BJ (cell line): ENCODE results near the gene MFSD11. TPM values are rescaled to one million over a fixed set of nuclear protein-coding genes. Genes with fewer than 3 reads are reported as not detected.
"Not testable (repeated sequence)": the region's sequence is repeated elsewhere in the genome, so short reads cannot be mapped to it uniquely, and the experiment has no call there.

Source experiments
- CTCF ChIA-PET: fragments of 350-600 bp; formaldehyde crosslinking; extraction: SDS; loops from one replicate; lab custom pipeline; 2021; ENCODE audit warnings: antibody characterized with exemption, inconsistent platforms; lab: Yijun Ruan, JAX
- POLR2A ChIA-PET: fragments of 300-600 bp; sonication (Branson Sonifier 250); formaldehyde crosslinking; extraction: SDS; loops from one replicate; lab custom pipeline; 2021; ENCODE audit warnings: antibody characterized with exemption; lab: Charles Lee
- DNase-seq: peaks from one replicate; pipeline ENCODE4 v3.0.0-alpha.2; 2011; ENCODE audit warnings: low read depth
- H3K27me3 ChIP-seq: 2 replicates; pipeline ENCODE4 v1.6.0; 2011; ENCODE audit warnings: low read length; ENCODE audit not compliant: control insufficient read depth, insufficient read depth
- H3K36me3 ChIP-seq: 2 replicates; pipeline ENCODE4 v1.5.1; 2011; ENCODE audit warnings: low read length; ENCODE audit not compliant: control insufficient read depth, insufficient read depth
- H3K4me3 ChIP-seq: 2 replicates; pipeline ENCODE4 v1.5.1; 2011; ENCODE audit warnings: low read depth, mild to moderate bottlenecking, control low read depth, low read length
- CTCF ChIP-seq: IDR thresholded peaks from 2 replicates; pipeline ENCODE4 v1.5.1; 2011; ENCODE audit warnings: low read depth, mild to moderate bottlenecking, control low read depth, inconsistent platforms, low read length, moderate library complexity; ENCODE audit not compliant: insufficient read depth
- polyA plus RNA-seq: library from polyadenylated mRNA; depleted of rRNA; stranded (reverse); fragments of >200 nt; gene quantifications from 2 replicates; pipeline ENCODE4 v1.2.3, GENCODE V29; 2011

MFSD11 gene
- polyA plus RNA-seq, 1 experiment, result 18.6 TPM

GRCh38 chr17:76801706-76802105 is 63.8 kb downstream of the MFSD11 start:
- no peaks in the 10 kb centered on the region for H3K36me3 ChIP-seq
- DNase-seq, result no peak

GRCh38 chr17:76805319-76805718 is 67.4 kb downstream of the MFSD11 start:
- DNase-seq, result peak; percentile 31
- no peak for TF ChIP-seq CTCF
- ChIA-PET POLR2A (no interaction called here), CTCF (no interaction called here)
- Histone ChIP-seq H3K27me3 (no peaks in the 10 kb centered on the region), H3K36me3 (no peaks in the 10 kb centered on the region), H3K4me3 (no peak overlapping the region)

More at GRCh38 chr17:76801706-76802105, 63.8 kb downstream of the MFSD11 start:
- no peak for TF ChIP-seq CTCF
- POLR2A ChIA-PET, result no interaction called here
- Histone ChIP-seq H3K27me3 (no peaks in the 10 kb centered on the region), H3K4me3 (no peak overlapping the region)
- CTCF ChIA-PET, result no interaction called here

GRCh38 chr17:76806151-76806550 is 68.2 kb downstream of the MFSD11 start:
- H3K36me3 ChIP-seq, H3K27me3 ChIP-seq, DNase-seq, POLR2A ChIA-PET, H3K4me3 ChIP-seq: not testable (repeated sequence)
- CTCF ChIA-PET, result interaction anchor here (1.4 to 2.6 kb wide), 3 partner anchors 11 to 261 kb away, joined by 3 to 7 read pairs (median 6); no protein-coding TSS in a partner anchor

GRCh38 chr17:76806767-76807166 is 68.8 kb downstream of the MFSD11 start:
- POLR2A ChIA-PET, result not testable (repeated sequence)
- CTCF ChIA-PET, result interaction anchor here (1.4 to 2.6 kb wide), 3 partner anchors 10 to 260 kb away, joined by 3 to 7 read pairs (median 6); no protein-coding TSS in a partner anchor

GRCh38 chr17:76808326-76808725 is 70.4 kb downstream of the MFSD11 start:
- POLR2A ChIA-PET, result no interaction called here
- Histone ChIP-seq H3K36me3 (no peaks in the 10 kb centered on the region), H3K4me3 (no peak overlapping the region), H3K27me3 (no peaks in the 10 kb centered on the region)
- CTCF ChIA-PET, result interaction anchor here (2.6 kb wide), 1 partner anchor 8 kb away, joined by 7 read pairs; no protein-coding TSS in a partner anchor
- DNase-seq, result no peak
- TF ChIP-seq CTCF, result no peak

More at GRCh38 chr17:76806767-76807166, 68.8 kb downstream of the MFSD11 start:
- DNase-seq, H3K36me3 ChIP-seq, H3K27me3 ChIP-seq, H3K4me3 ChIP-seq: not testable (repeated sequence)

GRCh38 chr17:76810956-76811355 is 73.0 kb downstream of the MFSD11 start:
- ChIA-PET POLR2A (no interaction called here), CTCF (interaction anchor here (0.9 kb wide), 1 partner anchor 246 kb away, joined by 3 read pairs; no protein-coding TSS in a partner anchor)
- H3K4me3 ChIP-seq, result no peak overlapping the region
- H3K27me3 ChIP-seq, result no peaks in the 10 kb centered on the region; the same call in 1 of the 2 replicates
- H3K36me3 ChIP-seq, result no peaks in the 10 kb centered on the region
- TF ChIP-seq CTCF, result no peak
- no peak for DNase-seq
